HG03565 (cell line): ENCODE measurements around the gene EFS.

Experiments used
- ATAC-seq: cut with Tn5 transposase; IDR thresholded peaks from one replicate; pipeline ENCODE4 v1.9.1; 2021; ENCODE audit warnings: mild to moderate bottlenecking, moderate library complexity; ENCODE audit not compliant: unreplicated experiment

EFS gene

GRCh38 chr14:23359722-23360447 is 5.1 kb downstream of the EFS start:
- ATAC-seq: no peak

GRCh38 chr14:23359167-23359626 is 5.8 kb downstream of the EFS start:
- no peak for ATAC-seq

- ATAC-seq: no peak
Observed at GRCh38 chr14:23358553-23359166, 6.3 kb downstream of the EFS start.

GRCh38 chr14:23358042-23358441 is 6.9 kb downstream of the EFS start:
- no peak for ATAC-seq

GRCh38 chr14:23357261-23357660 is 7.7 kb downstream of the EFS start:
- ATAC-seq: no peak

- ATAC-seq: no peak
Observed at GRCh38 chr14:23356662-23357061, 8.3 kb downstream of the EFS start.

- no peak for ATAC-seq
Observed at GRCh38 chr14:23355871-23356435, 9.0 kb downstream of the EFS start.

GRCh38 chr14:23354990-23355389 is 10.0 kb downstream of the EFS start:
- no peak for ATAC-seq

- ATAC-seq: no peak
Observed at GRCh38 chr14:23353433-23353780, 11.6 kb downstream of the EFS start.

- no peak for ATAC-seq
Observed at GRCh38 chr14:23352506-23353432, 12.2 kb downstream of the EFS start, which contains the start of gene SLC22A17. Gene SLC22A17 (minus strand): TSS chr14:23352887.

GRCh38 chr14:23351681-23352505 is 13.1 kb downstream of the EFS start:
- ATAC-seq: no peak

GRCh38 chr14:23349156-23349845 is 15.7 kb downstream of the EFS start:
- no peak for ATAC-seq

- no peak for ATAC-seq
Observed at GRCh38 chr14:23348297-23348655, 16.7 kb downstream of the EFS start.

- no peak for ATAC-seq
Observed at GRCh38 chr14:23347406-23348296, 17.3 kb downstream of the EFS start.

GRCh38 chr14:23346693-23347405 is 18.1 kb downstream of the EFS start:
- ATAC-seq: no peak

- no peak for ATAC-seq
Observed at GRCh38 chr14:23345987-23346692, 18.8 kb downstream of the EFS start.

- no peak for ATAC-seq
Observed at GRCh38 chr14:23344481-23344880, 20.5 kb downstream of the EFS start.
